ENCODE results near the gene PELO. TPM values are rescaled to one million over a fixed set of nuclear protein-coding genes. Genes with fewer than 3 reads are reported as not detected.

PELO gene
- total RNA-seq, 1 donor from 2014 or later: 10.6 TPM

DNA sequence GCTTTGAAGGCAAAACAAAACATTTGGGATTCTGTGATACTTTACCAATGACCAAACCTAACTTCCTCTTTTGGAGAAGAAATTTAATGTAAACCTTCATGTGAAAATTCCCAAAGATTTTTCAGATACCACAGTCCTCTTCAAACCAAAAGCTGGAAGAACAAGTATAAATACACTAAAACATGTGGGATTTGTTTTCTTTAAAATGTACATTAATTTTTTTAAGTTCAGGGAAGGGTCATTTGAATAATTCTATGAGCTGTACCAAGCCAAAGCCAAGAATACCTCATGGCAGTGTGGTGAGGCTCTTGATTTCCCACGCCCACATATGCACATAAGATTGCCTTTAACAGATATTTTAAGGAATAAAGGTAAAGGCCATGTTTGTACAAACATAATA is 28.4 kb upstream of the PELO start:
- DNase-seq (ENCODE audit: low read depth): no peak
- TF ChIP-seq, protein P1, sequence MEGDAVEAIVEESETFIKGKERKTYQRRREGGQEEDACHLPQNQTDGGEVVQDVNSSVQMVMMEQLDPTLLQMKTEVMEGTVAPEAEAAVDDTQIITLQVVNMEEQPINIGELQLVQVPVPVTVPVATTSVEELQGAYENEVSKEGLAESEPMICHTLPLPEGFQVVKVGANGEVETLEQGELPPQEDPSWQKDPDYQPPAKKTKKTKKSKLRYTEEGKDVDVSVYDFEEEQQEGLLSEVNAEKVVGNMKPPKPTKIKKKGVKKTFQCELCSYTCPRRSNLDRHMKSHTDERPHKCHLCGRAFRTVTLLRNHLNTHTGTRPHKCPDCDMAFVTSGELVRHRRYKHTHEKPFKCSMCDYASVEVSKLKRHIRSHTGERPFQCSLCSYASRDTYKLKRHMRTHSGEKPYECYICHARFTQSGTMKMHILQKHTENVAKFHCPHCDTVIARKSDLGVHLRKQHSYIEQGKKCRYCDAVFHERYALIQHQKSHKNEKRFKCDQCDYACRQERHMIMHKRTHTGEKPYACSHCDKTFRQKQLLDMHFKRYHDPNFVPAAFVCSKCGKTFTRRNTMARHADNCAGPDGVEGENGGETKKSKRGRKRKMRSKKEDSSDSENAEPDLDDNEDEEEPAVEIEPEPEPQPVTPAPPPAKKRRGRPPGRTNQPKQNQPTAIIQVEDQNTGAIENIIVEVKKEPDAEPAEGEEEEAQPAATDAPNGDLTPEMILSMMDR (conservative IDR thresholded peaks at IDR 0.05; ENCODE audit: low read depth, low read length): no peak
- H3K4me3 ChIP-seq (ENCODE audit: low read depth, low read length): no peak overlapping the region

DNA sequence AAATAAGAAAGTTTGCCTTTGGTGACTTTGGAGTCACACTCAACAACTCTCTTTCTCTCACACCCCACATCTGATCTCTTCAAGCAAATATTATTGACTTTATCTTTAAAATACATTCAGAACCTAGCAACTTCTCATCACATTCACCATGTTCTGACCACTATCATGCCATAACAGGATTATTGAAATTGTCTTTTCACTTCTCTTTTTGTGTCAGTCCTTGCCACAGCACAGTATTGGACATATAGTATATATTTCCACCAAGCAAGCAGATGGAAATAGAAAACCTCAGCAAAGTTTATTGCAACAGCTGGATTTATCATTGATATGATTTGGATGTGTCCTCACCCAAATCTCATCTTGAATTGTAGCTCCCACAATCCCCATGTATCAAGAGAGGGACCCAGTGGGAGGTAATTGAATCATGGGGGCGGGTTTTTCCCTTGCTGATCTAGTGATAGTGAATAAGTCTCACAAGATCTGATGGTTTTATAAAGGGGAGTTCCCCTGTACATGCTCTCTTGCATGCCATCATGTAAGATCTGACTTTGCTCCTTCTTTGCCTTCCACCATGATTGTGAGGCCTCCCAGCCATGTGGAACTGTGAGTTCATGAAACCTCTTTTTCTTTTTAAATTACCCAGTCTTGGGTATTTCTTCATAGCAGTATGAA is 26.9 kb upstream of the PELO start:
- TF ChIP-seq, protein P1 (conservative IDR thresholded peaks at IDR 0.05; ENCODE audit: low read depth, low read length): no peak
- DNase-seq (ENCODE audit: low read depth): no peak
- H3K4me3 ChIP-seq (ENCODE audit: low read depth, low read length): no peak overlapping the region

DNA sequence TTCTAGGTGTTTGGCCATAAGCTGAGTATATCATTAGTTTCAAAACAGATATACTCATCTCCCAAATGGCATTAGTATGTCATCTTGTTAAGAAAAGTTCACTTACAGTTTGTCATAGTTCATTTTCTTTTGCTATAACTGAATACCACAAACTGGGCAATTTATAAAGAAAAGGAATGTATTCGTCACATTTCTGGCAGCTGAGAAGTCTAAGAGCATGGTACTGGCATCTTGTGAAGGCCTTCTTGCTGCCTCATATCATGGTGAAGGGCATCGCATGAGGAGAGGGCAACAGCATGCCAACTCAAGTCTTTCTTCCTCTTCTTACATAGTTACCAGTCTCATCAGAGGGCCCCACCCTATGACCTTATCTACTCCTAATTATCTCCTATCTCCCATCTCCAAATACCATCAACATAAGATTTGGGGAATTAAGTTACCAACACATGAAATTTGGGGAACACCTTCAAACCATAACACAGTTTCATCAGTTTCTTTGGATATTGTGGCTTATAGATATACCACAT is 20.4 kb upstream of the PELO start:
- DNase-seq (ENCODE audit: low read depth): no peak
- TF ChIP-seq, protein P1 (conservative IDR thresholded peaks at IDR 0.05; ENCODE audit: low read depth, low read length): no peak
- H3K4me3 ChIP-seq (ENCODE audit: low read depth, low read length): no peak overlapping the region

DNA sequence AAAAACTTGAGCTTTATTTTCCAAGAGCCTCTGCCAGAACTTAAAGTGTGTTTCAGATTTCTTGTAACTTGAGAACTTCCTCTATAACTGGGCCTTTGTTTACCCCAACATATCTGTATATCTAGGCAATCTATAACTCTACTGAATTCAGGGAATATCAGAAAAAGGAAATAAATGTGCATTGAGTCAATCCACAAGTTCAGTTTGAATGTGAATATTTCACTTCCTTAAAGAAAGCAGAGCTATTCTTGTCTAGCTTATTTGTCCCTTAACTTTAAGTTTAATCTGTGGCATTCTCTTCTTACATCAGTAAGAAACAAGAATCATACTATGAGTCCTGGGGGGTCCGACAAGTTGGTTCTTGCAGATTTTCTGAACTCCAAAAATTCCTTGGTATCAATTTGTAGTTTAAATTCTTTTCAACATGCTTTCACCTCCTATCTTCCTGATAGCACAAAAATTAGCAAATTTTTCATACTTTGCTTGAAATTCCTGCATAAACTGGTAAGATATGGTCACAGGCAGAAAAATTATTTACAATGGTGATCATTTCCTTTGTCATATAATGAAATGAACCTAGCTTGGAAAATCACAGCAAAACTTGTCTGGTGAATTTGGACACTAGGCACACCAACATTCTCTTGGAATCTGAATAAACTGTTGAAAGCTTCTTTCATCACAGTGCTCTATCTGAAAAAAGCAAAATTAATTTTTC is 19.8 kb upstream of the PELO start:
- no peak overlapping the region for H3K4me3 ChIP-seq (ENCODE audit: low read depth, low read length)
- TF ChIP-seq, protein P1 (conservative IDR thresholded peaks at IDR 0.05; ENCODE audit: low read depth, low read length): no peak
- DNase-seq (ENCODE audit: low read depth): no peak

DNA sequence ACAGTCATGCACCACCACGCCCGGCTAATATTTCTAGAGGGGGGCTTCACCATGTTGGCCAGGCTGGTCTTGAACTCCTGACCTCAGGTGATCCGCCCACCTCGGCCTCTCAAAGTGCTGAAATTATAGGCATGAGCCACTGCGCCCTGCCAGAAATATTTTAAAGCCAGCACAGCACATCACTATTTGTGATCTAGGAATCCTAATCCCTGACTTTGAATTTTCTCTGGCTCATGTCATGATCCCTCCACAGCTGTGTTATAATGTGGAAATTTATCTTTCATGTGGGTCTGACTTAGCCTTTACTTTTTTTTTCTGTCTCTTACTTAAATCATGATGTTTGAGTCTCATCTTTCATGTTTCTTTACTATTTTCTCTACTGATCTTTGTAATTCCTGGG is 18.7 kb upstream of the PELO start:
- DNase-seq (ENCODE audit: low read depth): no peak
- H3K4me3 ChIP-seq (ENCODE audit: low read depth, low read length): no peak overlapping the region
- TF ChIP-seq, protein P1 (conservative IDR thresholded peaks at IDR 0.05; ENCODE audit: low read depth, low read length): no peak

DNA sequence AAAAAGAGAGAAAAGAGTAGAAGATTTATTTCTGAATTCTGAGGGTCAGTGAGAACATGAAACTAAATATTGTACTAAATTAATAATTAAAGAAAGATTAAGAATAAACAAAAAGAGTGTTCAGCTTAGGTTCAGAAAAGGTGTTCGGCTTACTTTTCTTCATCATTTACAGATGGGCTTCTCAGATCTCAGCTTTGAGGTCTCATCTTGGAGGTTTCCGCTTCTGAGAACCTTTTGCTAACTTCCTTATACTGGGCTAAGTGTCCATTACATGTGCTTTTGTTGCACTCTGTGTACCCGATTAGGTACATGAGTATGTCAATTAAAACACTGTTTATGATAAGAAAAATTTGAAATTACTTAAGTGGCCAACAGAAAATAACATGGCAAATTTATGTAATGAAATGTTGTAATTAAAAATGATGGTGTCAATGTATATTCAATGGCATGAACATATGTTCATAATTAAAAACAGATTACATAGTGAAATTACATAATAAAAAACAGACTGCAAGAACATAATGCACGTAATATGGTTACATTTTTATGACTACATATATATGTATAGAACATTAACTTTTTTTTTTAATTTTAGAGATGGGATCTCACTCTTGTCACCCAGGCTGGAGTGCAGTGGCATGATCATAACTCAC is 17.3 kb upstream of the PELO start:
- no peak for DNase-seq (ENCODE audit: low read depth)
- TF ChIP-seq, protein P1 (conservative IDR thresholded peaks at IDR 0.05; ENCODE audit: low read depth, low read length): no peak
- no peak overlapping the region for H3K4me3 ChIP-seq (ENCODE audit: low read depth, low read length)
